Measurements from ENCODE around the gene CARD6.

GRCh38 chr5:40796487-40796889, 44.7 kb upstream of the CARD6 start:
- no peak for TF ChIP-seq CTCF (IDR thresholded peaks at IDR 0.05; ENCODE audit: poor library complexity)
- no peak for TF ChIP-seq EZH2 (IDR thresholded peaks at IDR 0.05; ENCODE audit: borderline replicate concordance)

All from hepatocyte (in vitro differentiated cells).